Measurements from ENCODE around the gene KRT80. TPM values are rescaled to one million over a fixed set of nuclear protein-coding genes. Genes with fewer than 3 reads are reported as not detected.

Gene KRT80
- total and polyA plus RNA-seq, 10 donors: 0.03 to 0.37 (median 0.17) TPM; not detected in 7

DNA sequence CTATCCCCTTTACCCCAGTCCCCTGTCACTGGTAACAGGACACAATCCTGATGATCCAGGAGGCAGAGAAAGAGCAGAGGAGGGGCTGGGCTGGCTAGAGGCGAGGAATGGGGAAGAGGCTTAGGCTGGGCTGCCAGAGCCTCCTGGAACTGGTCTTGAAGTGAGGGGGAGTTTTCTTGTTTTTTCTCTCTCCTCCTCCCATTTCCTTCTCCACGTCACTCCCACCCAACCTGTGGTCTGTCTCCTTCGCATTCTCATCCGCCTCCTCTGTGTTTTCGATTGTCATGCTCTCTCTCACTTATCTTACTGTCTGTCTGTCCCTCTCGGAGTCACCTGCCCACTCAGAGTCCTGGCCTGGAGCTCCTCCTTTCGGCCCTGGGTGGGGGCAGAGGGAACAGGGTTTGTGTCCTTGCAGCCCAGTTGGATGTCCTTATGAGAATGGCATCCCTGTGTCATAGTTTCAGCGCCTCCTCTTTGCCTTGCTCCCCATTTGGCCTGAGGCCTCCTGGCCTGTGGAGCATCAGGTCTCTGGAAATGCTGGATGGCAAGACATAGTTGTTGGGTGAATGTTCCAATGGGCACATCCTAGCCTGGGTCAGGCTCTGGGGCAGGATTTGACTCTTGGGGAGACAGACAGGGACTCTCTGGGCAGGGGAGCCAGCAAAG is 3.4 kb upstream of the KRT80 start:
- DNase-seq: no peak
- H3K4me1 ChIP-seq: peaks cover 11 to 85% (median 55%) of the 10 kb centered on the region in 6 donors
- WGBS, 5 donors: 51 to 72% (median 61%) methylated on average over 8 of the region's 8 CpGs
- no peak overlapping the region for H3K4me3 ChIP-seq
- H3K36me3 ChIP-seq: no peaks in the 10 kb centered on the region
- no peaks in the 10 kb centered on the region for H3K9me3 ChIP-seq
- TF ChIP-seq, protein P1, sequence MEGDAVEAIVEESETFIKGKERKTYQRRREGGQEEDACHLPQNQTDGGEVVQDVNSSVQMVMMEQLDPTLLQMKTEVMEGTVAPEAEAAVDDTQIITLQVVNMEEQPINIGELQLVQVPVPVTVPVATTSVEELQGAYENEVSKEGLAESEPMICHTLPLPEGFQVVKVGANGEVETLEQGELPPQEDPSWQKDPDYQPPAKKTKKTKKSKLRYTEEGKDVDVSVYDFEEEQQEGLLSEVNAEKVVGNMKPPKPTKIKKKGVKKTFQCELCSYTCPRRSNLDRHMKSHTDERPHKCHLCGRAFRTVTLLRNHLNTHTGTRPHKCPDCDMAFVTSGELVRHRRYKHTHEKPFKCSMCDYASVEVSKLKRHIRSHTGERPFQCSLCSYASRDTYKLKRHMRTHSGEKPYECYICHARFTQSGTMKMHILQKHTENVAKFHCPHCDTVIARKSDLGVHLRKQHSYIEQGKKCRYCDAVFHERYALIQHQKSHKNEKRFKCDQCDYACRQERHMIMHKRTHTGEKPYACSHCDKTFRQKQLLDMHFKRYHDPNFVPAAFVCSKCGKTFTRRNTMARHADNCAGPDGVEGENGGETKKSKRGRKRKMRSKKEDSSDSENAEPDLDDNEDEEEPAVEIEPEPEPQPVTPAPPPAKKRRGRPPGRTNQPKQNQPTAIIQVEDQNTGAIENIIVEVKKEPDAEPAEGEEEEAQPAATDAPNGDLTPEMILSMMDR (IDR thresholded peaks at IDR 0.05 in 8 of 11, conservative IDR thresholded peaks at IDR 0.05 in 3 of 11): no peak
- TF ChIP-seq POLR2AphosphoS5 (IDR thresholded peaks at IDR 0.05) (peak in 2 of 3 donors; percentile 21 to 49), POLR2A (IDR thresholded peaks at IDR 0.05) (no peak)
- peaks cover 0 to 11% (median 0%) of the 10 kb centered on the region in 7 donors for H3K27me3 ChIP-seq (replicated peaks in 1 of 7)
- intact Hi-C loops (cut with DNase I; ENCODE audit: low total_unique reads): no loop called here
- peak overlapping the region in 7 of 8 donors; percentile 36 to 77 (median 69) for H3K27ac ChIP-seq

DNA sequence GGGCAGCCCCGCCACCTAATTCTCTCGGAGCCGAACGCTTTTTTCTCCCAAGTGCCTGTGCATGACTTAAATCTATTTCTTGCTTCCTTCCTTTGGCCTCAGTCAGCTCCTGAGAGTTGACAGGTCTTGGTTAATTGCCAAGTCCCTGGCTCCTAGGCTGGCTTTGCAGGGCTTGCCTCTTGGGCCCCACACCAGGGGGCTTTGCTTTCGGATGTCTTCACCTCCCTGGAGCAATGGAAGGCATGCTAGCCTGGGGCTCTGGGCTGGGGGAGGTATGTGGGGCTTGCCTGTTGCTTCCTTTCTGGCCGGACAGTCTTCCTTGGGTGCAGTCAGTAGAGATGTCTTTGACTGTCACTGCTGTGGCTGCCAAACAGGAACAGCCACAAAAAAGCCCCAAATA is 2.2 kb upstream of the KRT80 start:
- Histone ChIP-seq H3K27ac (peak overlapping the region in 6 of 8 donors; percentile 36 to 77 (median 68)), H3K9me3 (no peaks in the 10 kb centered on the region), H3K36me3 (no peaks in the 10 kb centered on the region), H3K4me1 (peaks cover 11 to 84% (median 53%) of the 10 kb centered on the region in 6 donors), H3K27me3 (replicated peaks in 1 of 7) (peaks cover 0 to 11% (median 0%) of the 10 kb centered on the region in 7 donors), H3K4me3 (no peak overlapping the region)
- WGBS, 5 donors: 18 to 37% (median 26%) methylated on average over 5 to 6 of the region's 6 CpGs
- intact Hi-C loops (cut with DNase I; ENCODE audit: low total_unique reads): no loop called here
- no peak for DNase-seq
- TF ChIP-seq, protein P1 (IDR thresholded peaks at IDR 0.05 in 8 of 11, conservative IDR thresholded peaks at IDR 0.05 in 3 of 11): no peak
- TF ChIP-seq POLR2AphosphoS5 (IDR thresholded peaks at IDR 0.05): no peak
- no peak for TF ChIP-seq POLR2A (IDR thresholded peaks at IDR 0.05)

DNA sequence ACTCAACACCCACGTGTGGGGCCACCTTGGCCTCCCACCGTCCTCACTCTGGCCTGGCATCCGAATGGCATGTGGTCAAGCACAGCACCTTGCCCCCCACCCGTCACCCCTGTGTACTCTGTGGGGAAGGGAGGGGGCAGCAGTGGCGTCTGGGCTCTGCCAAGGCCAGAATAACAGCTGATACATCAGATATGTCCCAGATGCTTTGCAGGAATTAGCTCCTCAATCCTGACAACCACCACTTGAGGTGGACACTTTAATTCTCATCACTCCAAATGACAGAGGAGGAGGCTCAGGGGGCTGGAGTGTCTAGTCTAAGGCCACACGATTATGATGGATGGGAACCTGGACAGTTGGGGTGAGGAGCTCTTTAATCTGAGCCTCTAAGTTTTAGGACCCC is 1.7 kb upstream of the KRT80 start:
- no peak for TF ChIP-seq POLR2AphosphoS5 (IDR thresholded peaks at IDR 0.05)
- TF ChIP-seq, protein P1 (IDR thresholded peaks at IDR 0.05 in 8 of 11, conservative IDR thresholded peaks at IDR 0.05 in 3 of 11): no peak
- no peak for TF ChIP-seq POLR2A (IDR thresholded peaks at IDR 0.05)
- Histone ChIP-seq H3K27me3 (replicated peaks in 1 of 7) (peaks cover 0 to 11% (median 0%) of the 10 kb centered on the region in 7 donors), H3K36me3 (no peaks in the 10 kb centered on the region), H3K9me3 (no peaks in the 10 kb centered on the region), H3K27ac (peak overlapping the region in 6 of 8 donors; percentile 36 to 77 (median 68)), H3K4me3 (no peak overlapping the region), H3K4me1 (peaks cover 6 to 84% (median 49%) of the 10 kb centered on the region in 6 donors)
- no peak for DNase-seq
- 47 to 53% (median 51%) methylated on average over 5 to 6 of the region's 6 CpGs for WGBS, 5 donors
- intact Hi-C loops (cut with DNase I; ENCODE audit: low total_unique reads): no loop called here

Measured in spleen (tissue), 11 donors.